Karpas-422 (cell line): ENCODE results near the gene MARCKSL1. TPM values are rescaled to one million over a fixed set of nuclear protein-coding genes. Genes with fewer than 3 reads are reported as not detected.

Experiments
- DNase-seq: peaks from one replicate; pipeline ENCODE4 v3.0.0-alpha.2; 2015
- H2AFZ ChIP-seq: fragments of 200-600 bp; sonication (generic); 2 replicates; pipeline ENCODE4 v1.6.1; 2014; ENCODE audit warnings: antibody characterized with exemption, low read length, mixed read lengths
- H3K27ac ChIP-seq: fragments of 200-600 bp; sonication (generic); 2 replicates; pipeline ENCODE4 v1.5.1; 2014; ENCODE audit warnings: mild to moderate bottlenecking, low read length, moderate library complexity
- H3K27me3 ChIP-seq: fragments of 200-600 bp; sonication (generic); 2 replicates; pipeline ENCODE4 v1.6.1; 2014; ENCODE audit warnings: low read length, mixed read lengths
- H3K36me3 ChIP-seq: fragments of 200-600 bp; sonication (generic); 2 replicates; pipeline ENCODE4 v1.6.1; 2014; ENCODE audit warnings: low read length, mixed read lengths; ENCODE audit not compliant: insufficient read depth
- H3K4me1 ChIP-seq: fragments of 200-600 bp; sonication (generic); 2 replicates; pipeline ENCODE4 v1.6.1; 2014; ENCODE audit warnings: mild to moderate bottlenecking, low read length, mixed read lengths
- H3K4me2 ChIP-seq: fragments of 200-600 bp; sonication (generic); 2 replicates; pipeline ENCODE4 v1.6.1; 2014; ENCODE audit warnings: low read length, low read depth, mild to moderate bottlenecking; ENCODE audit not compliant: poor library complexity, severe bottlenecking
- H3K4me3 ChIP-seq: fragments of 200-600 bp; sonication (generic); 2 replicates; pipeline ENCODE4 v1.5.1; 2014; ENCODE audit warnings: mild to moderate bottlenecking, antibody characterized with exemption, low read length, mixed read lengths
- H3K79me2 ChIP-seq: fragments of 200-600 bp; sonication (generic); 2 replicates; pipeline ENCODE4 v1.6.1; 2014; ENCODE audit warnings: mild to moderate bottlenecking, low read length, mixed read lengths
- H3K9ac ChIP-seq: fragments of 200-600 bp; sonication (generic); 2 replicates; pipeline ENCODE4 v1.6.0; 2014; ENCODE audit warnings: low read length
- H3K9me2 ChIP-seq: fragments of 200-600 bp; sonication (generic), shearing (Covaris generic); replicated peaks from 2 replicates; pipeline ENCODE4 v1.6.0; 2014; ENCODE audit warnings: mild to moderate bottlenecking, low read length, moderate library complexity; ENCODE audit not compliant: insufficient read depth
- H3K9me3 ChIP-seq: fragments of 300-700, 200-600 bp; sonication (generic); 2 replicates; pipeline ENCODE4 v1.6.1; 2014; ENCODE audit warnings: low read length, mixed read lengths
- H4K20me1 ChIP-seq: fragments of 200-600 bp; sonication (generic); 2 replicates; pipeline ENCODE4 v1.6.1; 2014; ENCODE audit warnings: mild to moderate bottlenecking, antibody characterized with exemption, low read length, low read depth; ENCODE audit not compliant: insufficient read depth
- total RNA-seq: library from RNA; depleted of rRNA; stranded (reverse); fragments of >200 nt; shearing (Covaris generic); gene quantifications from 2 replicates; pipeline ENCODE4 v1.2.3, GENCODE V29; 2014; ENCODE audit warnings: low replicate concordance

The MARCKSL1 gene
- total RNA-seq, 1 experiment from 2014 or later = 262 TPM

- Histone ChIP-seq H3K9ac (no peak overlapping the region), H2AFZ (no peak overlapping the region), H3K4me3 (no peak overlapping the region), H3K79me2 (no peaks in the 10 kb centered on the region), H3K9me3 (no peaks in the 10 kb centered on the region), H3K27ac (no peak overlapping the region), H3K4me1 (peaks cover 12% of the 10 kb centered on the region), H3K27me3 (no peaks in the 10 kb centered on the region), H3K36me3 (no peaks in the 10 kb centered on the region), H4K20me1 (no peaks in the 10 kb centered on the region), H3K4me2 (no peak overlapping the region), H3K9me2 (no peaks in the 10 kb centered on the region)
- DNase-seq = no peak
These were observed 13.2 kb upstream of the MARCKSL1 start for GRCh38 chr1:32349211-32349708.

DNA sequence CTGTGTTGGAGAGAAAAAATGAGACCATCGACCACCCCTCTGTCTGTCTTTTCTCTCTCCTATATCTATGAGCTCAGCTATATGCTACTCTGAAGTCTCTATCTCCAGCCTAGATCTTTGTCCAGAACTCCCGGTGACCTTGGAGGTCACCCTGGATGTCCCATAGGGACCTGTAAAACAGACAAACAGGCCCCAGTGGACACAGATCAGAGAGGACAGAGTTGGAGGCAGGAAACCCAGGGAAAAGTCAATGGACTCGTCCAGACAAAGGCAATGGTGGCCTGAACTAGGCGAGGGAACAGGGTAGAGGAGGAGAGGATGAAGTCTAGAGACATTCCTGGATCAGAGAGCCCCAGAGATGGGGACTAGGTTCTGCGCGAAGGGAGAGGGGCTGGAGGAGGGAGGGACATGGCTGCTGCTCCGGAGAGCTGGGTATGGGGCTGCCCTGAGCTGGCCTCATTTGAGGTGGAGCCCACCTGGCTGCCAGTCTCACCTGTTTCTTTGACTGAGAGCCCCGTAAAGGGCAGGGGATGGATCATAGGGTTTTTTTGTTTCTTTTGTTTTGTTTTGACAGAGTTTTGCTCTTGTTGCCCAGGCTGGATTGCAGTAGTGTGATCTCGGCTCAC lies 10.6 kb upstream of the MARCKSL1 start:
- Histone ChIP-seq H3K27me3 (no peaks in the 10 kb centered on the region), H3K9me2 (no peaks in the 10 kb centered on the region), H3K4me1 (peaks cover 6% of the 10 kb centered on the region), H3K9ac (no peak overlapping the region), H3K79me2 (no peaks in the 10 kb centered on the region), H3K27ac (no peak overlapping the region), H3K9me3 (no peaks in the 10 kb centered on the region), H2AFZ (no peak overlapping the region), H3K36me3 (no peaks in the 10 kb centered on the region), H3K4me3 (no peak overlapping the region), H3K4me2 (no peak overlapping the region), H4K20me1 (no peaks in the 10 kb centered on the region)
- DNase-seq = no peak

DNA sequence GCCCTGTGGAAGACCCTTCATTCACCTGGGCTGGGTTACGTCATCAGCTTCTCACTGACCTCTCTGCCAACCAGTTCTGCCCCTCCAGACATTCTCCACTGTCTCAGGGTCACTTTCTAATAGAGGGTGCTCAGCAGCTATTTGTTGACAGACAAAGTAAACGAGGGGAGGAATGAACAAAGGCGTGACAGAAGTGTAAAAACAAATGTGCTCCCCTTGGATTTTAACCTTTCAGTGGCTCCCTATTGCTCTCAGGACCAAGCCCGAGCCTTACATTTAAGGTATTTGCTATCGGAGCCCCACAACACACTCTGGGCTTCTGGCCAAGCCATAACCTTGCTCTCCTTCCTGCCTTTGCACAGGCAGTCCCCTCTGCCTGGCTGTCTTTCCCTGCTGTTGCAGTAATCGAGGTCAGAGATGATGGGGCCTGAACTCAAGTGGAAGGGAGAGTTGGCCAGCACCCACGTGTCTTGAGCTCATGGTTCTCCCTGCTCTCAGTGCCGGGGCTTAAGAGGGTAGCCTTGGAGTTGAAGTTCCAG lies 9.3 kb upstream of the MARCKSL1 start:
- no peak overlapping the region for H3K4me3 ChIP-seq
- H3K9me3 ChIP-seq = no peaks in the 10 kb centered on the region
- no peaks in the 10 kb centered on the region for H3K4me1 ChIP-seq
- no peak for DNase-seq
- no peaks in the 10 kb centered on the region for H3K9me2 ChIP-seq
- H3K27ac ChIP-seq = no peak overlapping the region
- no peaks in the 10 kb centered on the region for H3K27me3 ChIP-seq
- no peak overlapping the region for H3K4me2 ChIP-seq
- H3K36me3 ChIP-seq = no peaks in the 10 kb centered on the region
- no peaks in the 10 kb centered on the region for H4K20me1 ChIP-seq
- H2AFZ ChIP-seq = no peak overlapping the region
- H3K9ac ChIP-seq = no peak overlapping the region
- no peaks in the 10 kb centered on the region for H3K79me2 ChIP-seq

DNA sequence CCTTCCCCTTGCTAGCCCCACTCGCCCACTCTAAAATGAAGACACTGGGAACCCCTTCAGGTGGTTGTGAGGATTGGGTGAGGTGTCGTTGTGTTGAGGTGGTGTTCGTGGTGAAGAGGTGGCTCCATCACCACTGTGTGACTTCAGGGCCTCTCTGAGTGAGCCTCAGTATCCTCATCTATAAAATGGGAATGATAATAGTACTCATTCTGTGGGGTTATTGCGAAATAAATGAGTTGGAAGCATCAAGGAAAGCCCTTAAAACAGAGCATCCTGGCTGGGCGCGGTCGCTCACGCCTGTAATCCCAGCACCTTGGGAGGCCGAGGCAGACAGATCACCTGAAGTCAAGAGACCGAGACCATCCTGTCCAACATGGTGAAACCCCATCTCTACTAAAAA lies 6.7 kb upstream of the MARCKSL1 start:
- H3K9ac ChIP-seq = no peak overlapping the region
- no peaks in the 10 kb centered on the region for H3K9me2 ChIP-seq
- peaks cover 22% of the 10 kb centered on the region for H3K4me1 ChIP-seq
- DNase-seq = no peak
- no peaks in the 10 kb centered on the region for H3K79me2 ChIP-seq
- H2AFZ ChIP-seq = no peak overlapping the region
- no peaks in the 10 kb centered on the region for H3K36me3 ChIP-seq
- no peak overlapping the region for H3K4me2 ChIP-seq
- H3K9me3 ChIP-seq = no peaks in the 10 kb centered on the region
- no peaks in the 10 kb centered on the region for H4K20me1 ChIP-seq
- H3K27me3 ChIP-seq = no peaks in the 10 kb centered on the region
- no peak overlapping the region for H3K4me3 ChIP-seq
- H3K27ac ChIP-seq = no peak overlapping the region

DNA sequence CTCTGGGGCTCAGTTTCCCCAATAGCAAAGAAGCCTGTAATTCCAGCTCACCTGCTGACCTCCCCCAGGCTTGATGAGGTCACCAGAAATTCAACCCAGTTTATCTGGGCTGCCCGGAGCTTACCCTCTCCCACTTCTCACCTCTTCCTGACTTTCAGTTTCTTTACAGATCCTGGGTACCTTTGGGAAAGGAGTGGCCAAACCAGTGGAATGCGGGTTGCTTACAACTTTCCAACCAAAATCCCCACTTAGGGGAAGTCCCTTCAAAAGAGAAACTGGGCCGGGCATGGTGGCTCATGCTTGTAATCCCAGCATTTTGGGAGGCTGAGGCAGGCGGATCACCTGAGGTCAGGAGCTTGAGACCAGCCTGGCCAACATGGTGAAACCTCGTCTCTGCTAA lies 5.9 kb upstream of the MARCKSL1 start:
- Histone ChIP-seq H3K9ac (no peak overlapping the region), H3K27ac (no peak overlapping the region), H3K9me3 (no peaks in the 10 kb centered on the region), H3K27me3 (no peaks in the 10 kb centered on the region), H2AFZ (no peak overlapping the region), H3K4me3 (no peak overlapping the region), H3K4me1 (peaks cover 29% of the 10 kb centered on the region), H3K9me2 (no peaks in the 10 kb centered on the region), H3K36me3 (no peaks in the 10 kb centered on the region), H4K20me1 (no peaks in the 10 kb centered on the region), H3K4me2 (no peak overlapping the region), H3K79me2 (no peaks in the 10 kb centered on the region)
- no peak for DNase-seq

- H3K27ac ChIP-seq = no peak overlapping the region
- H3K9ac ChIP-seq = no peak overlapping the region
- H3K9me3 ChIP-seq = no peaks in the 10 kb centered on the region
- no peaks in the 10 kb centered on the region for H4K20me1 ChIP-seq
- no peak overlapping the region for H3K4me3 ChIP-seq
- no peak for DNase-seq
- no peaks in the 10 kb centered on the region for H3K36me3 ChIP-seq
- no peak overlapping the region for H3K4me2 ChIP-seq
- H3K79me2 ChIP-seq = no peaks in the 10 kb centered on the region
- no peaks in the 10 kb centered on the region for H3K27me3 ChIP-seq
- no peaks in the 10 kb centered on the region for H3K9me2 ChIP-seq
- H3K4me1 ChIP-seq = peaks cover 36% of the 10 kb centered on the region
- H2AFZ ChIP-seq = no peak overlapping the region
These were observed 5.2 kb upstream of the MARCKSL1 start for GRCh38 chr1:32341186-32341757.

GRCh38 chr1:32339363-32339978 lies 3.4 kb upstream of the MARCKSL1 start:
- H3K4me2 ChIP-seq = peak overlapping the region; percentile 99
- no peaks in the 10 kb centered on the region for H3K9me3 ChIP-seq
- H2AFZ ChIP-seq = no peak overlapping the region
- H3K4me3 ChIP-seq = no peak overlapping the region
- H4K20me1 ChIP-seq = peaks cover 6% of the 10 kb centered on the region; the same call in 1 of the 2 replicates
- peak overlapping the region; percentile 59; the same call in 1 of the 2 replicates for H3K9ac ChIP-seq
- no peaks in the 10 kb centered on the region for H3K27me3 ChIP-seq
- no peak overlapping the region for H3K27ac ChIP-seq
- H3K4me1 ChIP-seq = peaks cover 43% of the 10 kb centered on the region
- DNase-seq = peak; percentile 67
- 0 out of 2 replicates have a peak, but pooled peaks cover 4% of the 10 kb centered on the region for H3K36me3 ChIP-seq
- no peaks in the 10 kb centered on the region for H3K9me2 ChIP-seq
- peaks cover 10% of the 10 kb centered on the region for H3K79me2 ChIP-seq

DNA sequence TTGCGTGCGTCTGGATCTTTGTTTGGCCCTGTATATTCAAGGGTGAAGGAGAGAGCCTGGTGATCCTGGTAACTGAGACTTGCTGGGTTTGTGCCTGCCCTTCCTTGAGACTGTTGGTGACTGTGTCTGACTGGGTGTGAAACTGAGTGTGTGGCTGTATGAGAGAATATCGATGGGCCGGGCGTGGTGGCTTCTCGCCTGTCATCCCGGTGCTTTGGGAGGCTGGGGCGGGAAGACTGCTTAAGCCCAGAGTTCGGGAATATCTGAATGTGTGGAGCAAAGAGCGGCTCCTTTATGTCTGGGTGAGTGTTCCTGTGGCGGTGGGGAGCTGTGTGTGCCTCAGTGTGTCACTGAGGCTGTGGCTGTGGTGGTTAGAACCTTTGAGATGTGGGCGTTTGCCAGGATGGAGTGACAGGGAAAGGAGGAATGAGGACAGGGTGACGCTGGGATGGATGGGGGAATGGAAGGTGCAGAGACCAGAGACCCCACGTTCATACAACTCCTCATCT lies 2.7 kb upstream of the MARCKSL1 start:
- Histone ChIP-seq H3K9ac (peak overlapping the region; percentile 59), H2AFZ (no peak overlapping the region; the same call in 1 of the 2 replicates), H3K36me3 (peaks cover 7% of the 10 kb centered on the region; the same call in 1 of the 2 replicates), H3K79me2 (peaks cover 16% of the 10 kb centered on the region), H3K27ac (peak overlapping the region; percentile 84; the same call in 1 of the 2 replicates), H3K9me3 (no peaks in the 10 kb centered on the region), H3K4me2 (peak overlapping the region; percentile 99), H4K20me1 (peaks cover 14% of the 10 kb centered on the region; the same call in 1 of the 2 replicates), H3K4me3 (peak overlapping the region; percentile 49; the same call in 1 of the 2 replicates), H3K9me2 (no peaks in the 10 kb centered on the region), H3K4me1 (peaks cover 51% of the 10 kb centered on the region), H3K27me3 (no peaks in the 10 kb centered on the region)
- DNase-seq = no peak
